SK-N-SH treated with all-trans-retinoic acid at 6 μM for 48 hours (cell line): ENCODE measurements around the gene RHBDD1.

Experiments
- ATAC-seq: fragments of 200-7000 bp; cut with Tn5 transposase; 3 replicates; pipeline ENCODE4 v1.9.1; 2020; ENCODE audit warnings: mild to moderate bottlenecking, moderate library complexity
- ARNTL ChIP-seq: fragments of 450-650 bp; formaldehyde crosslinking; IDR thresholded peaks from 2 replicates; pipeline ENCODE4 v1.5.0; 2020; ENCODE audit warnings: low read depth, mild to moderate bottlenecking, moderate library complexity, borderline replicate concordance
- BACH2 ChIP-seq: fragments of 250-450 bp; sonication (Bioruptor Pico); IDR thresholded peaks from 2 replicates; pipeline ENCODE4 v1.9.0; 2021; ENCODE audit warnings: mild to moderate bottlenecking, borderline replicate concordance
- CREB5 ChIP-seq: fragments of 250-450 bp; sonication (Bioruptor Pico); IDR thresholded peaks from 2 replicates; pipeline ENCODE4 v1.5.1; 2020; ENCODE audit warnings: low read depth, mild to moderate bottlenecking, moderate library complexity
- CSDC2 ChIP-seq: fragments of 250-450 bp; sonication (Bioruptor Pico); IDR thresholded peaks from 2 replicates; pipeline ENCODE4 v1.5.0; 2020; ENCODE audit warnings: mild to moderate bottlenecking, moderate library complexity
- CSRNP3 ChIP-seq: fragments of 250-450 bp; sonication (Bioruptor Pico); IDR thresholded peaks from 2 replicates; pipeline ENCODE4 v1.5.1; 2021; ENCODE audit warnings: mild to moderate bottlenecking, moderate library complexity
- ESRRG ChIP-seq: fragments of 250-450 bp; sonication (Bioruptor Pico); IDR thresholded peaks from 2 replicates; pipeline ENCODE4 v1.6.1; 2021; ENCODE audit warnings: mild to moderate bottlenecking
- GLIS3 ChIP-seq: fragments of 250-450 bp; sonication (Bioruptor Pico); IDR thresholded peaks from 2 replicates; pipeline ENCODE4 v1.5.0; 2020; ENCODE audit warnings: mild to moderate bottlenecking, moderate library complexity
- ISL1 ChIP-seq: fragments of 250-450 bp; sonication (Bioruptor Pico); IDR thresholded peaks from 2 replicates; pipeline ENCODE4 v2.1.2; 2022; ENCODE audit warnings: mild to moderate bottlenecking, moderate library complexity
- OSR1 ChIP-seq: fragments of 250-450 bp; sonication (Bioruptor Pico); IDR thresholded peaks from 2 replicates; pipeline ENCODE4 v1.8.0; 2022; ENCODE audit warnings: moderate library complexity, mild to moderate bottlenecking, inconsistent platforms
- PATZ1 ChIP-seq: fragments of 250-450 bp; sonication (Bioruptor Pico); IDR thresholded peaks from 2 replicates; pipeline ENCODE4 v1.8.0; 2020; ENCODE audit warnings: mild to moderate bottlenecking, moderate library complexity, borderline replicate concordance
- POU6F1 ChIP-seq: fragments of 250-450 bp; sonication (Bioruptor Pico); IDR thresholded peaks from 2 replicates; pipeline ENCODE4 v1.8.0; 2021; ENCODE audit warnings: low read depth, mild to moderate bottlenecking, moderate library complexity, borderline replicate concordance
- PPARA ChIP-seq: fragments of 250-450 bp; sonication (Bioruptor Pico); IDR thresholded peaks from 2 replicates; pipeline ENCODE4 v1.5.0; 2020; ENCODE audit warnings: mild to moderate bottlenecking, borderline replicate concordance
- RARB ChIP-seq: fragments of 250-450 bp; sonication (Bioruptor Pico); IDR thresholded peaks from 2 replicates; pipeline ENCODE4 v1.8.0; 2021; ENCODE audit warnings: mild to moderate bottlenecking, moderate library complexity
- SNAI2 ChIP-seq: fragments of 250-450 bp; sonication (Bioruptor Pico); IDR thresholded peaks from 2 replicates; pipeline ENCODE4 v1.5.0; 2020; ENCODE audit warnings: mild to moderate bottlenecking, moderate library complexity
- TCF4 ChIP-seq: fragments of 250-450 bp; sonication (Bioruptor Pico); IDR thresholded peaks from 2 replicates; pipeline ENCODE4 v1.8.0; 2021; ENCODE audit warnings: mild to moderate bottlenecking, moderate library complexity, borderline replicate concordance
- TSHZ2 ChIP-seq: fragments of 250-450 bp; sonication (Bioruptor Pico); IDR thresholded peaks from 2 replicates; pipeline ENCODE4 v1.5.0; 2020; ENCODE audit warnings: mild to moderate bottlenecking, moderate library complexity
- ZC3H10 ChIP-seq: fragments of 250-450 bp; sonication (Bioruptor Pico); IDR thresholded peaks from 2 replicates; pipeline ENCODE4 v1.5.1; 2021; ENCODE audit warnings: mild to moderate bottlenecking, moderate library complexity
- ZFP3 ChIP-seq: fragments of 250-450 bp; sonication (Bioruptor Pico); IDR thresholded peaks from 2 replicates; pipeline ENCODE4 v1.5.0; 2020; ENCODE audit warnings: mild to moderate bottlenecking, moderate library complexity
- ZFP30 ChIP-seq: fragments of 450-650 bp; formaldehyde crosslinking; IDR thresholded peaks from 2 replicates; pipeline ENCODE4 v1.5.0; 2022; ENCODE audit warnings: mild to moderate bottlenecking, moderate library complexity
- ZNF565 ChIP-seq: fragments of 450-650 bp; formaldehyde crosslinking; conservative IDR thresholded peaks from 2 replicates; pipeline ENCODE4 v1.5.0; 2020; ENCODE audit warnings: low read depth, mild to moderate bottlenecking, moderate library complexity
- ZNF70 ChIP-seq: fragments of 450-650 bp; formaldehyde crosslinking; IDR thresholded peaks from 2 replicates; pipeline ENCODE4 v1.5.0; 2020; ENCODE audit warnings: mild to moderate bottlenecking, moderate library complexity

The RHBDD1 gene

GRCh38 chr2:226893216-226893615 lies 57.4 kb downstream of the RHBDD1 start:
- no peak for ATAC-seq
- TF ChIP-seq GLIS3 (CRISPR knock-in tag) = no peak
- no peak for TF ChIP-seq CSDC2
- no peak for TF ChIP-seq ESRRG (CRISPR knock-in tag)
- TF ChIP-seq TCF4 (CRISPR knock-in tag) = no peak
- TF ChIP-seq CREB5 (CRISPR knock-in tag) = no peak
- no peak for TF ChIP-seq ARNTL
- TF ChIP-seq ISL1 (CRISPR knock-in tag) = no peak
- TF ChIP-seq ZNF565 (CRISPR knock-in tag) = no peak
- no peak for TF ChIP-seq ZFP3
- no peak for TF ChIP-seq OSR1 (CRISPR knock-in tag)
- no peak for TF ChIP-seq TSHZ2

- no peak for TF ChIP-seq SNAI2 (CRISPR knock-in tag)
- TF ChIP-seq GLIS3 (CRISPR knock-in tag) = no peak
- TF ChIP-seq ZNF70 (CRISPR knock-in tag) = no peak
- ATAC-seq = no peak
Measured at GRCh38 chr2:226894752-226895151, 58.9 kb downstream of the RHBDD1 start.

- ATAC-seq = no peak
- no peak for TF ChIP-seq OSR1 (CRISPR knock-in tag)
- no peak for TF ChIP-seq CSRNP3
- TF ChIP-seq ZFP30 (CRISPR knock-in tag) = no peak
- TF ChIP-seq ZNF565 (CRISPR knock-in tag) = no peak
- no peak for TF ChIP-seq TCF4 (CRISPR knock-in tag)
- no peak for TF ChIP-seq SNAI2 (CRISPR knock-in tag)
Measured at GRCh38 chr2:226895579-226895978, 59.7 kb downstream of the RHBDD1 start.

GRCh38 chr2:226898121-226898520 lies 62.3 kb downstream of the RHBDD1 start:
- no peak for ATAC-seq
- no peak for TF ChIP-seq ZNF565 (CRISPR knock-in tag)
- no peak for TF ChIP-seq PPARA (CRISPR knock-in tag)
- TF ChIP-seq BACH2 = no peak
- no peak for TF ChIP-seq ZNF70 (CRISPR knock-in tag)
- TF ChIP-seq POU6F1 (CRISPR knock-in tag) = no peak
- no peak for TF ChIP-seq RARB (CRISPR knock-in tag)
- no peak for TF ChIP-seq PATZ1
- no peak for TF ChIP-seq TSHZ2
- no peak for TF ChIP-seq CSDC2
- TF ChIP-seq ZC3H10 (CRISPR knock-in tag) = no peak
- no peak for TF ChIP-seq ARNTL
